Suprapubic skin (tissue), 4 donors: ENCODE measurements around the gene DOK6. TPM values are rescaled to one million over a fixed set of nuclear protein-coding genes. Genes with fewer than 3 reads are reported as not detected.

Experiments used
- DNase-seq, 2 donors: peaks; one replicate each; pipeline ENCODE4 v3.0.0-alpha.2; 2019; ENCODE audit warnings: low spot score in 2 of 2
- H3K27ac ChIP-seq: fragments of 200-600 bp; sonication (generic); one replicate; pipeline ENCODE4 v1.5.1; 2019
- H3K27me3 ChIP-seq: fragments of 200-600 bp; sonication (generic); one replicate; pipeline ENCODE4 v1.5.1; 2019
- H3K36me3 ChIP-seq: fragments of 200-600 bp; sonication (generic); one replicate; pipeline ENCODE4 v1.5.1; 2019
- H3K4me1 ChIP-seq: fragments of 200-600 bp; sonication (generic); one replicate; pipeline ENCODE4 v1.5.1; 2019
- H3K4me3 ChIP-seq: fragments of 200-600 bp; sonication (generic); one replicate; pipeline ENCODE4 v1.5.1; 2019; ENCODE audit warnings: mild to moderate bottlenecking
- H3K9me3 ChIP-seq: fragments of 200-600 bp; sonication (generic); one replicate; pipeline ENCODE4 v1.5.1; 2019
- CTCF ChIP-seq, 2 donors: fragments of 200-600 bp in 1 of 2; fragments of 450-650 bp in 1 of 2; sonication (generic) in 1 of 2; IDR thresholded peaks; one replicate each; pipeline ENCODE4 v1.5.1; 2016 to 2019; ENCODE audit warnings: antibody characterized with exemption in 2 of 2, mild to moderate bottlenecking in 1 of 2, moderate library complexity in 1 of 2
- EP300 ChIP-seq: sonication (generic); formaldehyde crosslinking; IDR thresholded peaks from one replicate; pipeline ENCODE4 v1.6.1; 2017; ENCODE audit warnings: antibody characterized with exemption
- POLR2A ChIP-seq, 2 donors: fragments of 450-650 bp; IDR thresholded peaks; one replicate each; pipeline ENCODE4 v1.6.1; 2017; ENCODE audit warnings: antibody characterized with exemption in 2 of 2, mild to moderate bottlenecking in 2 of 2, moderate library complexity in 2 of 2
- POLR2AphosphoS5 ChIP-seq, 3 donors: sonication (generic); formaldehyde crosslinking; IDR thresholded peaks; one replicate each; pipeline ENCODE4 v1.6.1; 2017; ENCODE audit warnings: antibody characterized with exemption in 3 of 3
- WGBS: methylation state at CpG from one replicate; pipeline ENCODE4 v1.1.5; 2018; 5-methylcytosine and 5-hydroxymethylcytosine counted together
- total RNA-seq, 4 donors: library from RNA; depleted of rRNA; stranded (reverse); fragments of >200 nt; gene quantifications; one replicate each; pipeline ENCODE4 v1.1.0, GENCODE V29; 2016

Gene DOK6
- total RNA-seq, 4 donors from 2014 or later, result 0.21 to 0.80 (median 0.42) TPM; not detected in 1

DNA sequence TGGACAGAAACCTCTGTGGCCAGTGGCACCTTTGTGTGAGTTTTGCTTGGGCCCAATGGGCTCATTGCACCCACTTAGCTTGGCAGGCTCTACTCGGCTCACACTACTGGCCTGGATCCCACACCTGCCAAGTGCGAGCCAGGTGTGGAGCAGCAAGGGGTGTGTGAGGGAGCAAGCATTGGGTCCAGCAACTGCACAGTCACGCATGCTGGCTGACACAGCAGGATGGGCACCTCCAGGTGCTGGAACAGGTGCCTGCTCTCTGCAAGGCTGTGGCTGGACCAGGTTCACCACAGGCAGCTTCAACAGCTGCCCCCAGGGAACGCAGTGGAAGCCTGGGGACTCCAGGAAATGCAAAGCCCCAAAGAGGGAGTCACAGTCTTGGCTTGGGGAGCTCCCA is 94.2 kb downstream of the DOK6 start:
- 88% methylated on average over 1 of the region's 4 CpGs for WGBS
- DNase-seq, result no peak

DNA sequence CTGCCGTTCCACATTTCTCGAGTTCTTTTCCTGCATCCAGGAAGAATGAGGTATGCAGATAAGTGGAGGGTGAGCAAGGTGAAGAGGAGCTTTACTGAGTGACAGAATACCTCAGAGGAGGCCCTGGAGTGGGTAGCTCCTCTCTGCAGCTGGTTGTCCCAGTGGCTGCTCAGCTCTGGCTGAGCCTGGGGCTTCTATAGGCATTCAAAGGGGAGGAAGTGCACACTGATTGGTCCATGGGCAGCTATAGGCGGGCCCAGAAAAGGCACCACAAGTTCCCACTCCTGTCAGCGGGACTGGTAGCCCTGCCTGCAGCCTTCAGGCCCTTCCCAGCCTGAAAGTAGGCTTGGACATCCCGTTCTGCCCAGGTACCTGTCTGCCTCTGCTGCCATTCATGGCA is 94.7 kb downstream of the DOK6 start:
- Histone ChIP-seq H3K4me3 (no peak overlapping the region), H3K27me3 (no peaks in the 10 kb centered on the region), H3K27ac (no peak overlapping the region), H3K36me3 (no peaks in the 10 kb centered on the region), H3K4me1 (no peaks in the 10 kb centered on the region), H3K9me3 (no peaks in the 10 kb centered on the region)
- no peak for TF ChIP-seq EP300
- TF ChIP-seq POLR2A (IDR thresholded peaks at IDR 0.05), result no peak
- TF ChIP-seq CTCF (IDR thresholded peaks at IDR 0.05), result no peak
- no peak for TF ChIP-seq POLR2AphosphoS5 (IDR thresholded peaks at IDR 0.05)
- no peak for DNase-seq
- whole genome bisulfite sequencing, result 72% methylated on average over 2 of the region's 5 CpGs

More for the DNA sequence above, 94.2 kb downstream of the DOK6 start:
- TF ChIP-seq POLR2A (IDR thresholded peaks at IDR 0.05) (no peak), CTCF (IDR thresholded peaks at IDR 0.05) (no peak), EP300 (no peak), POLR2AphosphoS5 (IDR thresholded peaks at IDR 0.05) (no peak)
- Histone ChIP-seq H3K27ac (no peak overlapping the region), H3K4me3 (no peak overlapping the region), H3K27me3 (no peaks in the 10 kb centered on the region), H3K36me3 (no peaks in the 10 kb centered on the region), H3K9me3 (no peaks in the 10 kb centered on the region), H3K4me1 (no peaks in the 10 kb centered on the region)

- no peak for DNase-seq
- no peaks in the 10 kb centered on the region for H3K9me3 ChIP-seq
- no peaks in the 10 kb centered on the region for H3K4me1 ChIP-seq
- no peak overlapping the region for H3K27ac ChIP-seq
- H3K36me3 ChIP-seq, result no peaks in the 10 kb centered on the region
- TF ChIP-seq POLR2AphosphoS5 (IDR thresholded peaks at IDR 0.05) (no peak), CTCF (IDR thresholded peaks at IDR 0.05) (no peak), POLR2A (IDR thresholded peaks at IDR 0.05) (no peak), EP300 (no peak)
- H3K27me3 ChIP-seq, result no peaks in the 10 kb centered on the region
- 85% methylated on average over 18 of the region's 20 CpGs for WGBS
- no peak overlapping the region for H3K4me3 ChIP-seq
Measured at GRCh38 chr18:69495841-69496533, 95.3 kb downstream of the DOK6 start.

- H3K27ac ChIP-seq, result no peak overlapping the region
- H3K9me3 ChIP-seq, result no peaks in the 10 kb centered on the region
- WGBS, result 84% methylated on average over 1 of the region's 1 CpG
- no peaks in the 10 kb centered on the region for H3K36me3 ChIP-seq
- H3K4me3 ChIP-seq, result no peak overlapping the region
- no peaks in the 10 kb centered on the region for H3K27me3 ChIP-seq
- DNase-seq, result no peak
- TF ChIP-seq EP300 (no peak), POLR2AphosphoS5 (IDR thresholded peaks at IDR 0.05) (no peak), CTCF (IDR thresholded peaks at IDR 0.05) (no peak), POLR2A (IDR thresholded peaks at IDR 0.05) (no peak)
- no peaks in the 10 kb centered on the region for H3K4me1 ChIP-seq
Measured at GRCh38 chr18:69518989-69519388, 118.3 kb downstream of the DOK6 start.

DNA sequence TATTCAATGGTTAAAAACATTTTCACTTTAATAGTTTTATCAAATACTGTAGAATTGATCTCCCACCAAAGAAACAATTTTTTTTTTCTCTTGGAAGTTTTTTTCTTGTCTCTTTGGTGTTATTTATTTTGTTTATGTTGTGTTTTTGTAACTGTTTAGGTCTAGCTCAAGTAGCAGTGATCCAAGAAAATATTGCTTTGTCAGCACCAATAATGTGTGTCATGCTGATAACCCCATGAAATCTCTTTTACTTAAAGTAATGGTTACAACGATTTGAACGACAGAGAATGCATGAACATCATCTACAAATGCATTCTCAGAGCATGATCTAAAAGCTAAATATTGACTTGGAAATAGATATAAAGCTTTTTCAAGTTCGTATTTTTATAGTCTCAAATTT is 122.9 kb downstream of the DOK6 start:
- Histone ChIP-seq H3K9me3 (no peaks in the 10 kb centered on the region), H3K4me1 (no peaks in the 10 kb centered on the region), H3K27ac (no peak overlapping the region), H3K36me3 (no peaks in the 10 kb centered on the region), H3K4me3 (no peak overlapping the region), H3K27me3 (no peaks in the 10 kb centered on the region)
- 74% methylated on average over 3 of the region's 3 CpGs for WGBS
- TF ChIP-seq CTCF (IDR thresholded peaks at IDR 0.05) (no peak), POLR2AphosphoS5 (IDR thresholded peaks at IDR 0.05) (no peak), POLR2A (IDR thresholded peaks at IDR 0.05) (no peak)
- DNase-seq, result no peak
